Colonic mucosa (tissue), 4 donors: ENCODE data around the gene TMEM174. TPM values are rescaled to one million over a fixed set of nuclear protein-coding genes. Genes with fewer than 3 reads are reported as not detected.

ENCODE experiments used
- DNase-seq: peaks from one replicate; pipeline ENCODE4 v3.0.0-alpha.2; 2020
- H3K27ac ChIP-seq: fragments of 200-600 bp; one replicate; pipeline ENCODE4 v1.8.0; 2021
- H3K27me3 ChIP-seq: fragments of 200-600 bp; one replicate; pipeline ENCODE4 v1.8.0; 2021
- H3K36me3 ChIP-seq: fragments of 200-600 bp; one replicate; pipeline ENCODE4 v1.8.0; 2021
- H3K4me1 ChIP-seq: fragments of 200-600 bp; one replicate; pipeline ENCODE4 v1.8.0; 2021; ENCODE audit warnings: mild to moderate bottlenecking
- H3K4me3 ChIP-seq: fragments of 200-600 bp; one replicate; pipeline ENCODE4 v1.8.0; 2021
- H3K9ac ChIP-seq, 2 donors: one replicate each; pipeline ENCODE4 v1.7.0; 2013; ENCODE audit warnings: control low read depth in 2 of 2, low read depth in 2 of 2, low read length in 2 of 2
- H3K9me3 ChIP-seq: fragments of 200-600 bp; one replicate; pipeline ENCODE4 v1.8.0; 2021
- CTCF ChIP-seq: fragments of 200-600 bp; IDR thresholded peaks from one replicate; pipeline ENCODE4 v1.8.0; 2022; ENCODE audit warnings: antibody characterized with exemption, mild to moderate bottlenecking
- intact Hi-C: fragments of 100-400 bp; cut with DNase I; formaldehyde crosslinking; loops from one replicate; pipeline ENCODE4 v1.14.1; 2022
- total RNA-seq, 2 donors: library from RNA; stranded (reverse); fragmentation: NEBNext Ultra II Directional in 1 of 2; extraction: Animal tissue kit (Norgen Biotek cat#: 25700) in 1 of 2; gene quantifications; one replicate each; pipeline ENCODE4 v1.2.1, GENCODE V29; 2021
- donor health status: healthy.
- donor health status: DM: no; HTN: no; CAD: no.
- donor health status: DM: no; HTN: no; CAD: no.

Gene TMEM174
- total RNA-seq, 2 donors from 2014 or later, result not detected

DNA sequence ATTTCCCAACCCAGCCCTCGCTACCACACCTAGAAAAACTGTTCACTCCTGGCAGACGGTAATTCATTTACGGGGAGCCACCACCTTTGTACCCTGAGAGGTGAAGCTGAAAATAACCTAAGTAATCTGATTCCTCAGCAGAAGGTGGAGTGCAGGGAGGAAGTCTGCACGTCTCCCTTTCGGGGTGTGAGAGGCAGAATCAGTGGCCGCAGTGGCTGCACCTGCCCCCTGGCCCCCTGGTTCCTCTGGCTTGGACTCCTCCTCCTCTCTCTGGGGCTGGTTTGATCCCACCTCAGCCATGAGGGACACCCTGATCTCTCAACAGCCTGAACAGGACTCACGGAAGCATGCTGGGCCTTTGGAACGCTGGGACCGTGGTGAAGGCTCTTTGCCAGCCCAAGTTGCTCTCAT lies 10.5 kb downstream of the TMEM174 start:
- no peak overlapping the region for H3K4me3 ChIP-seq
- H3K4me1 ChIP-seq, result no peaks in the 10 kb centered on the region
- H3K27me3 ChIP-seq, result no peaks in the 10 kb centered on the region
- H3K27ac ChIP-seq, result peak overlapping the region; percentile 80
- intact Hi-C loops, result no loop called here
- DNase-seq, result peak; percentile 84
- peak overlapping the region in 1 of 2 donors; percentile 85 for H3K9ac ChIP-seq
- H3K36me3 ChIP-seq, result no peaks in the 10 kb centered on the region
- TF ChIP-seq CTCF, result no peak
- H3K9me3 ChIP-seq, result no peaks in the 10 kb centered on the region

- Histone ChIP-seq H3K36me3 (no peaks in the 10 kb centered on the region), H3K9ac (no peak overlapping the region), H3K9me3 (no peaks in the 10 kb centered on the region), H3K4me3 (no peak overlapping the region), H3K27ac (no peak overlapping the region), H3K27me3 (no peaks in the 10 kb centered on the region), H3K4me1 (no peaks in the 10 kb centered on the region)
- DNase-seq, result no peak
- intact Hi-C loops, result no loop called here
- TF ChIP-seq CTCF, result no peak
Observed at GRCh38 chr5:73186976-73187375, 14.0 kb downstream of the TMEM174 start.

DNA sequence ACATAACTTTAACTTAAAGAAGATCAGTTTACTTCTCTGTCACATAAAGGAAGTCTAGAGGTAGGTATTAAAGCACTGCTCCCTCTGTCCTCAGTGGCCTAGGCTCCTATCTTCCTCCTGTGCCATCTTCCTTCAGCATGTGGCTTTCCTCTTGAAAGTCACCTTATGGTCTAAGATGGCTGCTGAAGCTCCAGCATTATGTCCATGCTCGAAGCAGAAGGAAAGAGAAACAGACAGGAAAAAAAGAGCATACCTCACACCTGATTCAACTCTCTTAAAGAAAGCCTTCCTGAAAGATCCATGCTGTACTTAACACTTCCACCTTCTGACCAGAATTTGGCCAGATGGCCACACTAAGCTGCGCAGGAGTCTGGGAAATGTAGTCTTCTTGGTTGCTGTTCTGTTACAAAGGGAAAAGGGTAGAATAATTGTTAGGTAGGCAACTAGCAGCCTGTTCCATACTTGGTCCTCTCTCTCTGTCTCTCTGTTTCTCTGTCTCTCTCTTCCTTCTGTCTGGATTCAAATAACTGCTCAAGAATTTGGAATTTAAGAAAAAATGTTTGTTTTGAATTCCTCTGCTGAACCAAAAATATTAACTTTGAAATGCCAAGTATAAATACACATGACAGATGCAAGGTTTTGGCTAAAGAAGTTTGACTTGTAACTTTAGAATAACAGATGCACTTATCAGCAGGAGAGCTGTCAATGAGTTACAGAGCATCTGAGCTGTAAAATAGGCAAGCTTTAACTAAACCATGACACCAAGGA lies 16.0 kb downstream of the TMEM174 start:
- no peaks in the 10 kb centered on the region for H3K36me3 ChIP-seq
- no peak overlapping the region for H3K9ac ChIP-seq
- H3K4me1 ChIP-seq, result no peaks in the 10 kb centered on the region
- intact Hi-C loops, result no loop called here
- no peak overlapping the region for H3K4me3 ChIP-seq
- no peaks in the 10 kb centered on the region for H3K9me3 ChIP-seq
- DNase-seq, result no peak
- TF ChIP-seq CTCF, result no peak
- peak overlapping the region; percentile 28 for H3K27ac ChIP-seq
- H3K27me3 ChIP-seq, result no peaks in the 10 kb centered on the region

GRCh38 chr5:73189871-73190376 lies 16.9 kb downstream of the TMEM174 start:
- peak; percentile 59 for DNase-seq
- Histone ChIP-seq H3K36me3 (no peaks in the 10 kb centered on the region), H3K4me1 (no peaks in the 10 kb centered on the region), H3K27me3 (no peaks in the 10 kb centered on the region), H3K9ac (no peak overlapping the region), H3K4me3 (no peak overlapping the region), H3K27ac (no peak overlapping the region), H3K9me3 (no peaks in the 10 kb centered on the region)
- intact Hi-C loops, result no loop called here
- no peak for TF ChIP-seq CTCF

DNA sequence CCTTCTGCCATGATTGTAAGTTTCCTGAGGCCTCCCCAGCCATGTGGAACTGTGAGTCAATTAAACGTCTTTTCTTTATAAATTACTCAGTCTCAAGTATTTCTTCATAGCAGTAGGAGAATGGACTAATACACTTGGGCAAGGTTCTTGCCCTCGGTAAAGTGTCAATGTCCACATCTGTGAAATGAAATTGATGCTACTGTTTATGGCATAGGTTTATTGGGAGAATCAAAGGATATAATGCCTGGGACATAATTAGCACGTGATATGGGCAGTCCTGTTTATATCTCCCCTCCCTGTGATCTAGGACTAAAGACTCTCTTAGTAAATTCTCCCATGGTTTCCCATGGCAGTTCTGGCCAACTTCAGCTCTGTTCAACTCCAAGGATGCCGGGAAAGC lies 19.4 kb downstream of the TMEM174 start:
- Histone ChIP-seq H3K9me3 (no peaks in the 10 kb centered on the region), H3K27ac (no peak overlapping the region), H3K27me3 (no peaks in the 10 kb centered on the region), H3K4me1 (no peaks in the 10 kb centered on the region), H3K9ac (no peak overlapping the region), H3K4me3 (no peak overlapping the region), H3K36me3 (no peaks in the 10 kb centered on the region)
- no peak for DNase-seq
- intact Hi-C loops, result no loop called here
- TF ChIP-seq CTCF, result no peak
